H1 (cell line): ENCODE measurements around the gene STARD9. TPM values are rescaled to one million over a fixed set of nuclear protein-coding genes. Genes with fewer than 3 reads are reported as not detected.

Source experiments
- BRCA1 ChIP-seq: IDR thresholded peaks from 2 replicates; pipeline ENCODE4 v1.6.1; 2012; ENCODE audit warnings: low read depth, low read length, improper control_type of control experiment
- EP300 ChIP-seq, 2 experiments: IDR thresholded peaks; 1 replicate in 1 of 2; 2 replicates in 1 of 2; pipeline ENCODE4 v1.6.1; 2011 to 2012; ENCODE audit warnings: low read depth in 2 of 2, low read length in 2 of 2, mild to moderate bottlenecking in 2 of 2, borderline replicate concordance in 1 of 2, inconsistent platforms in 1 of 2, moderate library complexity in 1 of 2
- EZH2 ChIP-seq: fragments of 200-600 bp; sonication (generic); IDR thresholded peaks from 2 replicates; pipeline ENCODE4 v1.7.1; 2012; ENCODE audit warnings: low read depth, mild to moderate bottlenecking, moderate library complexity, low read length, inconsistent platforms; ENCODE audit not compliant: severe bottlenecking
- HDAC2 ChIP-seq, 2 experiments: fragments of 300-600 bp in 1 of 2; sonication (generic) in 1 of 2; IDR thresholded peaks; 2 replicates each; pipeline ENCODE4 v1.6.1; 2011 to 2012; ENCODE audit warnings: low read depth in 2 of 2, low read length in 2 of 2, mild to moderate bottlenecking in 2 of 2, moderate library complexity in 2 of 2, borderline replicate concordance in 1 of 2, inconsistent platforms in 1 of 2
- JUN ChIP-seq: IDR thresholded peaks from 2 replicates; pipeline ENCODE4 v1.6.1; 2011; ENCODE audit warnings: low read depth, mild to moderate bottlenecking, improper control_type of control experiment, low read length
- KDM5A ChIP-seq: fragments of 200-600 bp; IDR thresholded peaks from 2 replicates; pipeline ENCODE4 v1.7.1; 2012; ENCODE audit warnings: mild to moderate bottlenecking, low read length, inconsistent platforms, mixed read lengths
- NANOG ChIP-seq: IDR thresholded peaks from 2 replicates; pipeline ENCODE4 v1.6.1; 2011; ENCODE audit warnings: low read length, low read depth, mild to moderate bottlenecking, inconsistent platforms; ENCODE audit not compliant: insufficient read depth, poor library complexity, severe bottlenecking
- RNF2 ChIP-seq: fragments of 200-900, 300-1000 bp; sonication (generic); IDR thresholded peaks from 2 replicates; pipeline ENCODE4 v1.7.1; 2016; ENCODE audit warnings: borderline replicate concordance, low read depth, mild to moderate bottlenecking, antibody characterized with exemption, low read length; ENCODE audit not compliant: poor library complexity, severe bottlenecking; ENCODE audit errors: missing control alignments
- TAF1 ChIP-seq: IDR thresholded peaks from 2 replicates; pipeline ENCODE4 v1.6.1; 2011; ENCODE audit warnings: mild to moderate bottlenecking, low read depth, low read length
- TBP ChIP-seq: IDR thresholded peaks from 2 replicates; pipeline ENCODE4 v1.6.1; 2011; ENCODE audit warnings: low read depth, low read length, improper control_type of control experiment
- TCF12 ChIP-seq: IDR thresholded peaks from 2 replicates; pipeline ENCODE4 v1.6.1; 2011; ENCODE audit warnings: low read depth, mild to moderate bottlenecking, low read length
- YY1 ChIP-seq: IDR thresholded peaks from 2 replicates; pipeline ENCODE4 v1.6.1; 2011; ENCODE audit warnings: low read depth, mild to moderate bottlenecking, low read length
- polyA plus RNA-seq, 7 experiments: library from polyadenylated mRNA; depleted of rRNA in 3 of 7; stranded (reverse) in 5 of 7; unstranded in 2 of 7; fragments of >200 nt in 5 of 7; fragments of 200-250 nt in 2 of 7; gene quantifications; 1 replicate in 5 of 7; 2 replicates in 1 of 7; 4 replicates in 1 of 7; pipeline versions ENCODE4 v1.2.1 to v1.2.3, GENCODE V29; 2011 to 2013; ENCODE audit warnings: missing spikeins in 2 of 7, mixed read lengths in 2 of 7
- total RNA-seq: library from RNA; stranded (reverse); fragmentation: NEBNext Ultra II Directional; extraction: Animal tissue kit (Norgen Biotek cat#: 25700); gene quantifications from 2 replicates; pipeline ENCODE4 v1.2.1, GENCODE V29; 2021
- TF ChIP-seq, protein P1 (sequence below): IDR thresholded peaks from 2 replicates; pipeline ENCODE4 v1.6.1; 2011; ENCODE audit warnings: low read length, improper control_type of control experiment
- TF ChIP-seq, protein P2 (sequence below): IDR thresholded peaks from 2 replicates; pipeline ENCODE4 v1.6.1; 2012; ENCODE audit warnings: inconsistent platforms

Gene STARD9
- total and polyA plus RNA-seq, 2 of the 8 experiments (the other 6 are each of a cell fraction or from before 2014, with no cell fraction given): 2.8 to 7.0 TPM

DNA sequence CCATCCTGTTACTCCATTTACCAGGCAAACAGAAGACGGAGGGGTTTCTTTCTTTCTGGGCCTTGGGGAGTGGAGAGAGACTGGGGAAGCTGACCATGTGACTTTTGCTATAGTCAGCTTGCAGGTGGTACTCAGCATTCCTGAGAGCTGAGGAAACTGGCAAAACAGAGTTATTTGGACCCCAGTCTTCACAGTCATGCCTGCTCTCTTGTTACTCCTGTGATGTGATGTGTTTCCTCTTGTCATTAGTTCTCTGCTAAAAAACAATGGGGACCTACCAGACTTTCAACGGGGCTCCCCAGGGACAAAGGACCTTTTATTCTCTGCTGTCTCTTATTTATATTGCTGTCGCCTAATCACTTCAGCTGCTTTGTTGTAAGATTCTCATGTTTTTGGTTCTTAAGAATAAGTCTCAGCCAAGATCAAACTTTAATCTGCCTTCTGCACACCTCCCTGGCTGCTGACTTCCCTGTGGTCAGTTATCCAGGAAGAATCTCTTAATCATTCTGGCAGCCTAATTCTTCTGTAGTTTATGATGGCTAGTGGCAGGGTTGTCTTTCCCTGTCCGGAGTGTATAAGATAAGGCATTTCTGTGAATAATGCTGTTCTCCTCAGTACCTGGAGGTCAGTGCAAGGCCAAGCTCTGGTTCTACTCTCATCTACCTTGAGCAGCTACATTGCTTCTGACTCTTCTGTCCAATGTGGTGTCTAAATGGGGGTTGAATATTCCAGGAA, 8.8 kb downstream of the STARD9 start (continued):
- TF ChIP-seq JUN (no peak), EZH2 (no peak), YY1 (no peak), TBP (no peak), HDAC2 (IDR thresholded peaks at IDR 0.05; ENCODE audit: borderline replicate concordance in 1 of 2, low read depth in 2 of 2, low read length in 2 of 2) (no peak), BRCA1 (no peak), NANOG (no peak), RNF2 (no peak), TCF12 (no peak), TAF1 (0 out of 2 replicates have a peak, but pooled peaks have one; percentile 26), KDM5A (no peak), EP300 (IDR thresholded peaks at IDR 0.05; ENCODE audit: borderline replicate concordance in 1 of 2, low read depth in 2 of 2, low read length in 2 of 2) (no peak)
- TF ChIP-seq, protein P1, sequence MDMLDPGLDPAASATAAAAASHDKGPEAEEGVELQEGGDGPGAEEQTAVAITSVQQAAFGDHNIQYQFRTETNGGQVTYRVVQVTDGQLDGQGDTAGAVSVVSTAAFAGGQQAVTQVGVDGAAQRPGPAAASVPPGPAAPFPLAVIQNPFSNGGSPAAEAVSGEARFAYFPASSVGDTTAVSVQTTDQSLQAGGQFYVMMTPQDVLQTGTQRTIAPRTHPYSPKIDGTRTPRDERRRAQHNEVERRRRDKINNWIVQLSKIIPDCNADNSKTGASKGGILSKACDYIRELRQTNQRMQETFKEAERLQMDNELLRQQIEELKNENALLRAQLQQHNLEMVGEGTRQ: peak; percentile 42; the same call in 1 of the 2 replicates
- TF ChIP-seq, protein P2, sequence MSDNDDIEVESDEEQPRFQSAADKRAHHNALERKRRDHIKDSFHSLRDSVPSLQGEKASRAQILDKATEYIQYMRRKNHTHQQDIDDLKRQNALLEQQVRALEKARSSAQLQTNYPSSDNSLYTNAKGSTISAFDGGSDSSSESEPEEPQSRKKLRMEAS: peak; percentile 16; the same call in 1 of the 2 replicates
